ENCODE results near the gene ADIPOQ.

GRCh38 chr3:186870421-186871201 is 28.1 kb downstream of the ADIPOQ start:
- TF ChIP-seq CTCF (IDR thresholded peaks at IDR 0.05): no peak
- no peak for TF ChIP-seq POLR2A (IDR thresholded peaks at IDR 0.05)
